Karpas-422 (cell line): ENCODE measurements around the gene CEP350. TPM values are rescaled to one million over a fixed set of nuclear protein-coding genes. Genes with fewer than 3 reads are reported as not detected.

Experiments used
- DNase-seq: peaks from one replicate; pipeline ENCODE4 v3.0.0-alpha.2; 2015
- H2AFZ ChIP-seq: fragments of 200-600 bp; sonication (generic); 2 replicates; pipeline ENCODE4 v1.6.1; 2014; ENCODE audit warnings: antibody characterized with exemption, low read length, mixed read lengths
- H3K27ac ChIP-seq: fragments of 200-600 bp; sonication (generic); 2 replicates; pipeline ENCODE4 v1.5.1; 2014; ENCODE audit warnings: mild to moderate bottlenecking, low read length, moderate library complexity
- H3K27me3 ChIP-seq: fragments of 200-600 bp; sonication (generic); 2 replicates; pipeline ENCODE4 v1.6.1; 2014; ENCODE audit warnings: low read length, mixed read lengths
- H3K36me3 ChIP-seq: fragments of 200-600 bp; sonication (generic); 2 replicates; pipeline ENCODE4 v1.6.1; 2014; ENCODE audit warnings: low read length, mixed read lengths; ENCODE audit not compliant: insufficient read depth
- H3K4me1 ChIP-seq: fragments of 200-600 bp; sonication (generic); 2 replicates; pipeline ENCODE4 v1.6.1; 2014; ENCODE audit warnings: mild to moderate bottlenecking, low read length, mixed read lengths
- H3K4me2 ChIP-seq: fragments of 200-600 bp; sonication (generic); 2 replicates; pipeline ENCODE4 v1.6.1; 2014; ENCODE audit warnings: low read length, low read depth, mild to moderate bottlenecking; ENCODE audit not compliant: poor library complexity, severe bottlenecking
- H3K4me3 ChIP-seq: fragments of 200-600 bp; sonication (generic); 2 replicates; pipeline ENCODE4 v1.5.1; 2014; ENCODE audit warnings: mild to moderate bottlenecking, antibody characterized with exemption, low read length, mixed read lengths
- H3K79me2 ChIP-seq: fragments of 200-600 bp; sonication (generic); 2 replicates; pipeline ENCODE4 v1.6.1; 2014; ENCODE audit warnings: mild to moderate bottlenecking, low read length, mixed read lengths
- H3K9ac ChIP-seq: fragments of 200-600 bp; sonication (generic); 2 replicates; pipeline ENCODE4 v1.6.0; 2014; ENCODE audit warnings: low read length
- H3K9me2 ChIP-seq: fragments of 200-600 bp; sonication (generic), shearing (Covaris generic); replicated peaks from 2 replicates; pipeline ENCODE4 v1.6.0; 2014; ENCODE audit warnings: mild to moderate bottlenecking, low read length, moderate library complexity; ENCODE audit not compliant: insufficient read depth
- H3K9me3 ChIP-seq: fragments of 300-700, 200-600 bp; sonication (generic); 2 replicates; pipeline ENCODE4 v1.6.1; 2014; ENCODE audit warnings: low read length, mixed read lengths
- H4K20me1 ChIP-seq: fragments of 200-600 bp; sonication (generic); 2 replicates; pipeline ENCODE4 v1.6.1; 2014; ENCODE audit warnings: mild to moderate bottlenecking, antibody characterized with exemption, low read length, low read depth; ENCODE audit not compliant: insufficient read depth
- total RNA-seq: library from RNA; depleted of rRNA; stranded (reverse); fragments of >200 nt; shearing (Covaris generic); gene quantifications from 2 replicates; pipeline ENCODE4 v1.2.3, GENCODE V29; 2014; ENCODE audit warnings: low replicate concordance

Gene CEP350
- total RNA-seq, 1 experiment from 2014 or later: 72.3 TPM

GRCh38 chr1:179935909-179936496 is 18.6 kb upstream of the CEP350 start:
- no peaks in the 10 kb centered on the region for H3K27me3 ChIP-seq
- no peak overlapping the region for H3K27ac ChIP-seq
- DNase-seq: no peak
- no peak overlapping the region for H3K9ac ChIP-seq
- H3K4me1 ChIP-seq: peaks cover 7% of the 10 kb centered on the region
- no peaks in the 10 kb centered on the region for H3K9me3 ChIP-seq
- H3K79me2 ChIP-seq: no peaks in the 10 kb centered on the region
- H3K36me3 ChIP-seq: no peaks in the 10 kb centered on the region
- H4K20me1 ChIP-seq: no peaks in the 10 kb centered on the region
- no peak overlapping the region for H2AFZ ChIP-seq
- no peaks in the 10 kb centered on the region for H3K9me2 ChIP-seq
- H3K4me2 ChIP-seq: no peak overlapping the region
- H3K4me3 ChIP-seq: no peak overlapping the region

DNA sequence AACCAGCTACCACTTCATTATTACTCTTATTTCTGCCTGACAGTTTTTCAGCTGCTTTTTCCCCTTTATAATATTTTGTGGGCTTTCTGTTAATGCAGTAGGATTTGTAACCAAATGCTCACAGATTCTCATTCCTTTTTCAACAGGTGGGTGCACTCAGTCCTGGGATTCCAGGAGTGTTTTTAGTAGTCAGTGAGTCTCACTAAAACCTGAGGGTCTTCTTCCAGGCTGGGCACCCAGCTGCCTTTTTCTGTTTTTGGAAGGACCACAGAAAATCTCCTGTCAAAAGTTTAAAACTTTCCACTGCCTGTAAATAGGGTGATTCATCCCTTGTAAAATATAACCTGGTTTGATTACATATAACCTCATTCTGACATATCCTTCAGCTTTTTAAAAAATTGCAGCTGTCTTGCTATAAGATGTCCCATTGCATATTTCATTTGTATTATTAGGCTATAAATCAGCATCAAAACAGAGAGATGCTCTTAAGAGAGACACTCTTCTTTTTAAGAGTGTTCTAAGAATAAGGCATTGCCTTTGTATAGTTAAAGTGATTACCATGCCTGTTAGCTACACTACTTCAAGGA is 16.8 kb upstream of the CEP350 start:
- Histone ChIP-seq H4K20me1 (no peaks in the 10 kb centered on the region), H3K27me3 (no peaks in the 10 kb centered on the region), H3K4me1 (peaks cover 7% of the 10 kb centered on the region), H3K79me2 (no peaks in the 10 kb centered on the region), H3K36me3 (no peaks in the 10 kb centered on the region), H3K9me3 (no peaks in the 10 kb centered on the region), H3K9me2 (no peaks in the 10 kb centered on the region), H2AFZ (no peak overlapping the region), H3K27ac (no peak overlapping the region), H3K4me2 (no peak overlapping the region), H3K9ac (no peak overlapping the region), H3K4me3 (no peak overlapping the region)
- DNase-seq: no peak

- Histone ChIP-seq H3K4me1 (peaks cover 7% of the 10 kb centered on the region), H2AFZ (no peak overlapping the region), H3K36me3 (no peaks in the 10 kb centered on the region), H3K4me3 (no peak overlapping the region), H3K9ac (no peak overlapping the region), H4K20me1 (no peaks in the 10 kb centered on the region), H3K9me2 (no peaks in the 10 kb centered on the region), H3K9me3 (no peaks in the 10 kb centered on the region), H3K79me2 (no peaks in the 10 kb centered on the region), H3K27ac (no peak overlapping the region), H3K27me3 (no peaks in the 10 kb centered on the region), H3K4me2 (no peak overlapping the region)
- no peak for DNase-seq
Measured at GRCh38 chr1:179938752-179939151, 15.9 kb upstream of the CEP350 start.

DNA sequence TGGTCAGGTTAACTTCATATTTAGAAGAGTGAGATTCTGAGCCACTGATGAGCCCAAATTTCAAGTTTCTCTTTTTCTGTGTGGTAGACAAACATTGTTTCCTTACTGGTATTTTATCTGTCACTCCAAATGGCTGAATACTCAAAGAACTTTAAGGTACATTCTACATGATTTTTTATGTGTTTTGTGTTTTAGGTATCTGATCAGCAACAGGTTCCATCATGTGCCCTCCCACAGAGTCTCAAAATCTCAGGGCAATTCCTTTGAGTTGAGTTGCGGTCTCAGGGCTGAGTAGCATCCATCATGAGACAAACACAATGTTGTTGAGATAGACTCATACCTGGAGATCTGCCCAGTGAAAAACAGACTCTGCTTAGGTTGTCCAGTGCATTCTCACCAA is 14.7 kb upstream of the CEP350 start:
- no peaks in the 10 kb centered on the region for H3K36me3 ChIP-seq
- H3K9me3 ChIP-seq: no peaks in the 10 kb centered on the region

DNA sequence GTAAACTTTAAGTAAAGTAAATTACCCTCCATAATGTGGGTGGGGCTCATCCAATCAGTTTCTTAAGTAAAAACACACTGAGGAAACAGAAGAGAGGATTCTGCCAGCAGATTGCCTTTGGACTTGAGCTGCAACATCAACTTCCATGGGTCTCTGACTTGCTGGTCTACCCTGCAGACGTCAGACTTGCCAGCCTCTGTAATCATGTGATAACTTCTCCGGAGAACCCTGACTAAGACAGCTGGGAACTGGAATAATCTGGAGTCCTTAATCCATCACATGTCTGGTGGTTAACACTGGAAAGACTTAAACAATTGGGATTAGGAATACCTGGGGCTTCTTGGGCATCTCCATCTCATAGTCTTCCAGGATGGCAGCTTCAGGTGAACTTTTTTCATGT is 13.2 kb upstream of the CEP350 start:
- Histone ChIP-seq H3K79me2 (no peaks in the 10 kb centered on the region), H3K9ac (no peak overlapping the region), H4K20me1 (no peaks in the 10 kb centered on the region), H3K27me3 (no peaks in the 10 kb centered on the region), H3K9me2 (no peaks in the 10 kb centered on the region), H3K36me3 (no peaks in the 10 kb centered on the region), H3K4me1 (peaks cover 7% of the 10 kb centered on the region), H3K27ac (no peak overlapping the region), H3K4me3 (no peak overlapping the region), H3K9me3 (no peaks in the 10 kb centered on the region), H3K4me2 (no peak overlapping the region), H2AFZ (no peak overlapping the region)
- DNase-seq: no peak

More for the DNA sequence above, 14.7 kb upstream of the CEP350 start:
- Histone ChIP-seq H3K4me1 (peaks cover 7% of the 10 kb centered on the region), H3K4me3 (no peak overlapping the region), H4K20me1 (no peaks in the 10 kb centered on the region), H2AFZ (no peak overlapping the region), H3K27ac (no peak overlapping the region), H3K9me2 (no peaks in the 10 kb centered on the region), H3K9ac (no peak overlapping the region), H3K79me2 (no peaks in the 10 kb centered on the region), H3K27me3 (no peaks in the 10 kb centered on the region), H3K4me2 (no peak overlapping the region)
- DNase-seq: no peak

- no peaks in the 10 kb centered on the region for H3K27me3 ChIP-seq
- H3K9ac ChIP-seq: no peak overlapping the region
- no peaks in the 10 kb centered on the region for H3K36me3 ChIP-seq
- no peak for DNase-seq
- no peaks in the 10 kb centered on the region; the same call in 1 of the 2 replicates for H3K9me2 ChIP-seq
- H3K4me1 ChIP-seq: peaks cover 28% of the 10 kb centered on the region
- no peak overlapping the region for H2AFZ ChIP-seq
- 0 out of 2 replicates have a peak, but pooled peaks cover 5% of the 10 kb centered on the region for H4K20me1 ChIP-seq
- no peak overlapping the region for H3K27ac ChIP-seq
- H3K4me3 ChIP-seq: no peak overlapping the region
- peaks cover 11% of the 10 kb centered on the region for H3K79me2 ChIP-seq
- no peak overlapping the region for H3K4me2 ChIP-seq
- H3K9me3 ChIP-seq: no peaks in the 10 kb centered on the region
Measured at GRCh38 chr1:179950651-179951050, 4.0 kb upstream of the CEP350 start.

- H3K79me2 ChIP-seq: peaks cover 20% of the 10 kb centered on the region
- H3K4me2 ChIP-seq: peak overlapping the region; percentile 30
- H3K27me3 ChIP-seq: no peaks in the 10 kb centered on the region
- H2AFZ ChIP-seq: peak overlapping the region; percentile 52
- peak overlapping the region; percentile 38 for H3K27ac ChIP-seq
- H4K20me1 ChIP-seq: 0 out of 2 replicates have a peak, but pooled peaks cover 5% of the 10 kb centered on the region
- peak overlapping the region; percentile 11; the same call in 1 of the 2 replicates for H3K4me3 ChIP-seq
- no peaks in the 10 kb centered on the region for H3K9me3 ChIP-seq
- no peaks in the 10 kb centered on the region for H3K36me3 ChIP-seq
- no peak overlapping the region for H3K9ac ChIP-seq
- no peaks in the 10 kb centered on the region; the same call in 1 of the 2 replicates for H3K9me2 ChIP-seq
- peaks cover 35% of the 10 kb centered on the region for H3K4me1 ChIP-seq
- DNase-seq: no peak
Measured at GRCh38 chr1:179951383-179952144, 3.0 kb upstream of the CEP350 start.

GRCh38 chr1:179952186-179952585 is 2.4 kb upstream of the CEP350 start:
- Histone ChIP-seq H3K9me3 (no peaks in the 10 kb centered on the region), H3K36me3 (no peaks in the 10 kb centered on the region), H3K79me2 (peaks cover 26% of the 10 kb centered on the region), H3K4me3 (peak overlapping the region; percentile 11; the same call in 1 of the 2 replicates), H3K9ac (no peak overlapping the region), H3K27me3 (no peaks in the 10 kb centered on the region), H4K20me1 (0 out of 2 replicates have a peak, but pooled peaks cover 5% of the 10 kb centered on the region), H3K4me2 (peak overlapping the region; percentile 30), H3K27ac (peak overlapping the region; percentile 38), H3K4me1 (peaks cover 40% of the 10 kb centered on the region), H3K9me2 (no peaks in the 10 kb centered on the region; the same call in 1 of the 2 replicates), H2AFZ (peak overlapping the region; percentile 52)
- no peak for DNase-seq
